Jurkat, Clone E6-1 (cell line): Measurements from ENCODE around the gene UGT1A3.

Source experiments
- DNase-seq: peaks from one replicate; pipeline ENCODE4 v3.0.0-alpha.2; 2011; ENCODE audit warnings: low read depth, low spot score
- H3K4me3 ChIP-seq: 2 replicates; pipeline ENCODE4 v1.5.1; 2011; ENCODE audit warnings: mild to moderate bottlenecking, low read length, control low read depth, moderate library complexity

The UGT1A3 gene

GRCh38 chr2:233789554-233789953, 60.7 kb downstream of the UGT1A3 start:
- no peak overlapping the region for H3K4me3 ChIP-seq
- DNase-seq, result no peak

GRCh38 chr2:233791151-233791882, 62.5 kb downstream of the UGT1A3 start:
- no peak for DNase-seq
- H3K4me3 ChIP-seq, result no peak overlapping the region

- no peak overlapping the region for H3K4me3 ChIP-seq
- no peak for DNase-seq
Measured at GRCh38 chr2:233791883-233792329, 63.1 kb downstream of the UGT1A3 start.

GRCh38 chr2:233792720-233793119, 63.9 kb downstream of the UGT1A3 start:
- DNase-seq, result no peak
- no peak overlapping the region for H3K4me3 ChIP-seq

GRCh38 chr2:233793465-233794127, 64.8 kb downstream of the UGT1A3 start:
- DNase-seq, result no peak
- no peak overlapping the region for H3K4me3 ChIP-seq

- no peak overlapping the region for H3K4me3 ChIP-seq
- no peak for DNase-seq
Measured at GRCh38 chr2:233794128-233794658, 65.4 kb downstream of the UGT1A3 start.

- H3K4me3 ChIP-seq, result no peak overlapping the region
- no peak for DNase-seq
Measured at GRCh38 chr2:233795735-233796171, 66.9 kb downstream of the UGT1A3 start.

- no peak overlapping the region for H3K4me3 ChIP-seq
- DNase-seq, result no peak
Measured at GRCh38 chr2:233796254-233796653, 67.4 kb downstream of the UGT1A3 start.

GRCh38 chr2:233798335-233799086, 69.7 kb downstream of the UGT1A3 start:
- no peak overlapping the region for H3K4me3 ChIP-seq
- DNase-seq, result no peak

GRCh38 chr2:233799087-233799665, 70.3 kb downstream of the UGT1A3 start:
- no peak overlapping the region for H3K4me3 ChIP-seq
- DNase-seq, result no peak

- DNase-seq, result no peak
- no peak overlapping the region for H3K4me3 ChIP-seq
Measured at GRCh38 chr2:233799716-233800115, 70.9 kb downstream of the UGT1A3 start.

- no peak overlapping the region for H3K4me3 ChIP-seq
- no peak for DNase-seq
Measured at GRCh38 chr2:233800208-233800607, 71.4 kb downstream of the UGT1A3 start.

GRCh38 chr2:233801357-233802131, 72.7 kb downstream of the UGT1A3 start:
- no peak overlapping the region for H3K4me3 ChIP-seq
- no peak for DNase-seq

- no peak overlapping the region for H3K4me3 ChIP-seq
- DNase-seq, result no peak
Measured at GRCh38 chr2:233802132-233802815, 73.4 kb downstream of the UGT1A3 start.

- H3K4me3 ChIP-seq, result no peak overlapping the region
- DNase-seq, result no peak
Measured at GRCh38 chr2:233803292-233803911, 74.6 kb downstream of the UGT1A3 start.

GRCh38 chr2:233803994-233804393, 75.2 kb downstream of the UGT1A3 start:
- DNase-seq, result no peak

GRCh38 chr2:233807215-233807865, 78.5 kb downstream of the UGT1A3 start:
- DNase-seq, result no peak
- no peak overlapping the region for H3K4me3 ChIP-seq

More at GRCh38 chr2:233803994-233804393, 75.2 kb downstream of the UGT1A3 start:
- H3K4me3 ChIP-seq, result no peak overlapping the region
